ENCODE measurements around the gene SETBP1. TPM values are rescaled to one million over a fixed set of nuclear protein-coding genes. Genes with fewer than 3 reads are reported as not detected.

Gene SETBP1
- total RNA-seq, 1 experiment from 2014 or later: 0.05 TPM

- BruUV-seq (replicated peaks): no TSS peak
- no peak for DNase-seq (ENCODE audit: low read depth, low spot score)
- no peak for ATAC-seq
- no peak overlapping the region for H3K9ac ChIP-seq (ENCODE audit: low read length)
- H2AFZ ChIP-seq (ENCODE audit: low read depth, low read length, poor library complexity, severe bottlenecking): no peak overlapping the region
- ChIA-PET CTCF (no interaction called here), POLR2A (no interaction called here), RAD21 (ENCODE audit: low non-redundant PET in 1 of 2, low total read pairs in 2 of 2, uncharacterized antibody in 2 of 2, unreplicated experiment in 2 of 2) (no interaction called here)
- no peaks in the 10 kb centered on the region for H3K79me2 ChIP-seq (ENCODE audit: insufficient read depth, low read length)
- H3K27ac ChIP-seq (ENCODE audit: low read depth, low read length): no peak overlapping the region
- intact Hi-C loops (cut with micrococcal nuclease): no loop called here
- H4K20me1 ChIP-seq (ENCODE audit: insufficient read depth): no peaks in the 10 kb centered on the region
- H3K9me3 ChIP-seq (ENCODE audit: control insufficient read depth in 1 of 2, insufficient read depth in 1 of 2, low read depth in 1 of 2, low read length in 2 of 2): peaks cover 0 to 14% of the 10 kb centered on the region in 2 experiments; a peak in 2 of 4 replicates
- H3K36me3 ChIP-seq (ENCODE audit: control insufficient read depth in 1 of 2, insufficient read depth in 2 of 2, low read length in 2 of 2): no peaks in the 10 kb centered on the region
- no peaks in the 10 kb centered on the region for H3K27me3 ChIP-seq (ENCODE audit: insufficient read depth, low read length)
- no peaks in the 10 kb centered on the region for H3K9me2 ChIP-seq (ENCODE audit: insufficient read depth)
- H3K4me1 ChIP-seq (ENCODE audit: control insufficient read depth in 1 of 2, insufficient read depth in 2 of 2, low read length in 2 of 2): no peaks in the 10 kb centered on the region
- no peak overlapping the region for H3K4me2 ChIP-seq (ENCODE audit: low read length)
- H3K4me3 ChIP-seq (replicated peaks in 1 of 2; ENCODE audit: low read depth in 1 of 2, low read length in 2 of 2): no peak overlapping the region
- TF ChIP-seq ZFX (IDR thresholded peaks at IDR 0.05) (no peak), FOSL1 (IDR thresholded peaks at IDR 0.05; ENCODE audit: low read depth) (no peak), YY1 (IDR thresholded peaks at IDR 0.05; ENCODE audit: extremely low read depth, insufficient replicate concordance, low read depth, low read length) (no peak), SRF (IDR thresholded peaks at IDR 0.05; ENCODE audit: low read depth) (no peak), POLR2A (IDR thresholded peaks at IDR 0.05; ENCODE audit: borderline replicate concordance, extremely low read depth, insufficient read depth, insufficient read length) (no peak), POLR2AphosphoS5 (IDR thresholded peaks at IDR 0.05; ENCODE audit: low read depth, low read length) (no peak), EZH2phosphoT487 (IDR thresholded peaks at IDR 0.05; ENCODE audit: borderline replicate concordance) (no peak), ZBTB33 (IDR thresholded peaks at IDR 0.05; ENCODE audit: extremely low read depth, insufficient replicate concordance, low read length) (no peak), REST (IDR thresholded peaks at IDR 0.05; ENCODE audit: low read depth) (no peak), ELF1 (IDR thresholded peaks at IDR 0.05; ENCODE audit: borderline replicate concordance, low read depth) (no peak), SP1 (IDR thresholded peaks at IDR 0.05; ENCODE audit: low read depth) (no peak), ZNF274 (IDR thresholded peaks at IDR 0.05; ENCODE audit: low read depth, low read length) (no peak), CEBPB (IDR thresholded peaks at IDR 0.05; ENCODE audit: low read depth) (no peak), ATF3 (IDR thresholded peaks at IDR 0.05) (no peak), MAX (IDR thresholded peaks at IDR 0.05) (no peak)
Observed at GRCh38 chr18:44747157-44747556, 66.5 kb downstream of the SETBP1 start.
